ENCODE measurements around the gene UROC1.

DNA sequence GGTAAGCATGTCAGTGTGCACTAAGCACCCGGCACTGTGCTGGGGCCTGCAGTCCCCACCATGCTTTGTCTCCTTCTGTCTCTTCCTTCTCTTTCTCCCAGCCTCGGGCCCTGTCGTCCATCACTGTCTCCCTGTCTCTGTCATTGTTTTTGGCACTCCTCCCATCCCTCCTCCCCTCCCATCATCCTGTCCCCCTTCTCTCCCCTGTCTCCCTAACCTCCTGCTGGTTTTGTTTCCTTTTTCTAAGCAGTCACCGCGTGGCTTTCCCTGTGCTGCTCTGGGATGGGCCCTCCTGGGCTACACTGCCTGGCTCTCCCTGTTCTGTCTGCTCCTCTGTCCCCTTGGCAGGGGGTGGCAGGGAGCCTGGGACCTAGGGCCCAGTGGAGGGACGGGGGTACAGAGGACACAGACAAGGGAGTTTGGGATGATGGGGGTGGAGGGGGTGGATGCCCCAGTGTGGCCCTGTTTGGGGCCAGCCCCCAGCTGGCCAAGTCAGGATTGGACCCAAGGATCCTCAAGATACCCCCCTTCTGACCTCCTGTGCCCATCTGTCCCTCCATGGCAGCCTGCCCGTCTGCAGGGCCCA lies 12.1 kb upstream of the UROC1 start:
- no peak for TF ChIP-seq EP300 (IDR thresholded peaks at IDR 0.05; ENCODE audit: borderline replicate concordance)
- TF ChIP-seq CREB1 (IDR thresholded peaks at IDR 0.05; ENCODE audit: low read depth), result no peak
- no peak for TF ChIP-seq REST (IDR thresholded peaks at IDR 0.05; ENCODE audit: low read depth)
- TF ChIP-seq MAX (IDR thresholded peaks at IDR 0.05), result no peak
- no peak for TF ChIP-seq TAF1 (IDR thresholded peaks at IDR 0.05; ENCODE audit: low read depth)
- TF ChIP-seq NFIC (IDR thresholded peaks at IDR 0.05), result no peak
- TF ChIP-seq CEBPB (IDR thresholded peaks at IDR 0.05), result no peak
- no peak for TF ChIP-seq EGR1 (IDR thresholded peaks at IDR 0.05)

All from Ishikawa (cell line).